Astrocyte (in vitro differentiated cells and primary cell): ENCODE results near the gene CPZ. TPM values are rescaled to one million over a fixed set of nuclear protein-coding genes. Genes with fewer than 3 reads are reported as not detected.

Source experiments
- DNase-seq: peaks from one replicate; pipeline ENCODE4 v3.0.0-alpha.2; 2010; ENCODE audit warnings: low read depth
- FAIRE-seq: peaks from 2 replicates; lab custom pipeline; 2011; peaks lifted over from hg19 to GRCh38; lab: Jason Lieb, UNC
- H2AFZ ChIP-seq: 2 replicates; pipeline ENCODE4 v1.6.0; 2012; ENCODE audit warnings: low read depth, low read length, inconsistent platforms
- H3K27ac ChIP-seq: 2 replicates; pipeline ENCODE4 v1.5.1; 2011; ENCODE audit warnings: low read depth, low read length, inconsistent platforms
- H3K27me3 ChIP-seq: 2 replicates; pipeline ENCODE4 v1.6.0; 2011; ENCODE audit warnings: low read length, inconsistent platforms; ENCODE audit not compliant: insufficient read depth
- H3K36me3 ChIP-seq: 2 replicates; pipeline ENCODE4 v1.5.1; 2011; ENCODE audit warnings: low read length, inconsistent platforms; ENCODE audit not compliant: insufficient read depth
- H3K4me1 ChIP-seq: 2 replicates; pipeline ENCODE4 v1.5.1; 2011; ENCODE audit warnings: low read length, inconsistent platforms; ENCODE audit not compliant: insufficient read depth
- H3K4me2 ChIP-seq: 2 replicates; pipeline ENCODE4 v1.6.0; 2012; ENCODE audit warnings: low read length, inconsistent platforms
- H3K4me3 ChIP-seq: 2 replicates; pipeline ENCODE4 v1.5.1; 2011; ENCODE audit warnings: low read depth, mild to moderate bottlenecking, low read length, inconsistent platforms; ENCODE audit not compliant: insufficient read depth
- H3K79me2 ChIP-seq: 2 replicates; pipeline ENCODE4 v1.6.0; 2012; ENCODE audit warnings: mild to moderate bottlenecking, low read length, inconsistent platforms; ENCODE audit not compliant: insufficient read depth
- H3K9ac ChIP-seq: 2 replicates; pipeline ENCODE4 v1.6.0; 2012; ENCODE audit warnings: mild to moderate bottlenecking, low read length, inconsistent platforms
- H3K9me3 ChIP-seq: 2 replicates; pipeline ENCODE4 v1.5.1; 2012; ENCODE audit warnings: low read depth, mild to moderate bottlenecking, low read length, inconsistent platforms; ENCODE audit not compliant: insufficient read depth
- H4K20me1 ChIP-seq: 2 replicates; pipeline ENCODE4 v1.6.0; 2012; ENCODE audit warnings: low read length, inconsistent platforms; ENCODE audit not compliant: insufficient read depth
- H3K27ac Mint-ChIP-seq: one replicate; pipeline ENCODE4 v1.8.0; 2021; ENCODE audit warnings: mild to moderate bottlenecking, mixed read lengths; ENCODE audit not compliant: unreplicated experiment
- H3K27me3 Mint-ChIP-seq: one replicate; pipeline ENCODE4 v1.8.0; 2021; ENCODE audit warnings: low read depth, mixed read lengths; ENCODE audit not compliant: unreplicated experiment
- H3K36me3 Mint-ChIP-seq: one replicate; pipeline ENCODE4 v1.8.0; 2021; ENCODE audit warnings: low read depth, mixed read lengths; ENCODE audit not compliant: unreplicated experiment
- H3K4me1 Mint-ChIP-seq: one replicate; pipeline ENCODE4 v1.8.0; 2021; ENCODE audit warnings: low read depth, mixed read lengths; ENCODE audit not compliant: unreplicated experiment
- H3K4me3 Mint-ChIP-seq: one replicate; pipeline ENCODE4 v1.8.0; 2021; ENCODE audit warnings: mild to moderate bottlenecking, moderate library complexity, mixed read lengths; ENCODE audit not compliant: unreplicated experiment
- H3K9me3 Mint-ChIP-seq: one replicate; pipeline ENCODE4 v1.8.0; 2021; ENCODE audit warnings: mild to moderate bottlenecking, mixed read lengths; ENCODE audit not compliant: unreplicated experiment
- EZH2 ChIP-seq: IDR thresholded peaks from 2 replicates; pipeline ENCODE4 v1.6.1; 2012; ENCODE audit warnings: mild to moderate bottlenecking, low read length, inconsistent platforms; ENCODE audit not compliant: insufficient read depth
- total RNA-seq: library from RNA; stranded (reverse); gene quantifications from 2 replicates; pipeline ENCODE4 v1.2.1, GENCODE V29; 2021
- TF ChIP-seq, protein P1 (sequence below): IDR thresholded peaks from 2 replicates; pipeline ENCODE4 v1.5.1; 2011; ENCODE audit warnings: low read depth, mild to moderate bottlenecking, inconsistent platforms, low read length, moderate library complexity; ENCODE audit not compliant: insufficient read depth

Gene CPZ
- total RNA-seq, 1 donor from 2014 or later = 6.3 TPM

DNA sequence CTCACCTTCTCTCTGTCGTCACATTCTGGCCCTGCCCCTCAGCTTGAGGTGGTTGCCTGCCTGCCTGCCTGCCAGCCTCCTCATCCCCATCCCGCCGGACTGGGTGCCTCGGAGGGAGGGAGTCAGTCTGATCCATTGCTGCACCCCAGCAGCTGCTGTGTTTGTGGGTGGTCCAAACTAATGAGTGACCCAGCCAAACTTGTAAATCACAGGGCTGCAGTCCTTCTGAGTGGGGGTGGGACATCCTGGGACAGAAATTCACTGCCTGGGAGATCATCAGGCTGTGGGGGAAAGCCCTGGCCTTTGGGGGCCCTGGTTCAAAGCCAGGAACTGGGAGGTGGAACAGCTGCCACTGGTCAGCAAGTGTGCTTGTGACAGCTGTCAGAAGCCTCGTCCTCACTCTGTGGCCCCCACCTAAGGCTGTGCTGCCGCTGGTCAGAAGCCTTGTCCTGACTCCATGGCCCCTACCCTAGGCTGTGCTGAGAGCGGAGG is 6.8 kb upstream of the CPZ start:
- Histone ChIP-seq H3K27me3 (peaks cover 43% of the 10 kb centered on the region), H4K20me1 (peaks cover 3% of the 10 kb centered on the region), H3K27ac (no peak overlapping the region), H2AFZ (no peak overlapping the region), H3K4me3 (no peak overlapping the region), H3K79me2 (no peaks in the 10 kb centered on the region), H3K36me3 (no peaks in the 10 kb centered on the region), H3K9ac (no peak overlapping the region), H3K4me2 (no peak overlapping the region), H3K9me3 (no peaks in the 10 kb centered on the region), H3K4me1 (peaks cover 3% of the 10 kb centered on the region)
- DNase-seq (no peak), FAIRE-seq (no peak)
- Mint-ChIP-seq H3K36me3 (no peaks in the 10 kb centered on the region), H3K27ac (no peak overlapping the region), H3K4me3 (no peak overlapping the region), H3K4me1 (no peaks in the 10 kb centered on the region), H3K27me3 (peaks cover 87% of the 10 kb centered on the region), H3K9me3 (no peaks in the 10 kb centered on the region)
- no peak for TF ChIP-seq EZH2
- TF ChIP-seq, protein P1, sequence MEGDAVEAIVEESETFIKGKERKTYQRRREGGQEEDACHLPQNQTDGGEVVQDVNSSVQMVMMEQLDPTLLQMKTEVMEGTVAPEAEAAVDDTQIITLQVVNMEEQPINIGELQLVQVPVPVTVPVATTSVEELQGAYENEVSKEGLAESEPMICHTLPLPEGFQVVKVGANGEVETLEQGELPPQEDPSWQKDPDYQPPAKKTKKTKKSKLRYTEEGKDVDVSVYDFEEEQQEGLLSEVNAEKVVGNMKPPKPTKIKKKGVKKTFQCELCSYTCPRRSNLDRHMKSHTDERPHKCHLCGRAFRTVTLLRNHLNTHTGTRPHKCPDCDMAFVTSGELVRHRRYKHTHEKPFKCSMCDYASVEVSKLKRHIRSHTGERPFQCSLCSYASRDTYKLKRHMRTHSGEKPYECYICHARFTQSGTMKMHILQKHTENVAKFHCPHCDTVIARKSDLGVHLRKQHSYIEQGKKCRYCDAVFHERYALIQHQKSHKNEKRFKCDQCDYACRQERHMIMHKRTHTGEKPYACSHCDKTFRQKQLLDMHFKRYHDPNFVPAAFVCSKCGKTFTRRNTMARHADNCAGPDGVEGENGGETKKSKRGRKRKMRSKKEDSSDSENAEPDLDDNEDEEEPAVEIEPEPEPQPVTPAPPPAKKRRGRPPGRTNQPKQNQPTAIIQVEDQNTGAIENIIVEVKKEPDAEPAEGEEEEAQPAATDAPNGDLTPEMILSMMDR = no peak

DNA sequence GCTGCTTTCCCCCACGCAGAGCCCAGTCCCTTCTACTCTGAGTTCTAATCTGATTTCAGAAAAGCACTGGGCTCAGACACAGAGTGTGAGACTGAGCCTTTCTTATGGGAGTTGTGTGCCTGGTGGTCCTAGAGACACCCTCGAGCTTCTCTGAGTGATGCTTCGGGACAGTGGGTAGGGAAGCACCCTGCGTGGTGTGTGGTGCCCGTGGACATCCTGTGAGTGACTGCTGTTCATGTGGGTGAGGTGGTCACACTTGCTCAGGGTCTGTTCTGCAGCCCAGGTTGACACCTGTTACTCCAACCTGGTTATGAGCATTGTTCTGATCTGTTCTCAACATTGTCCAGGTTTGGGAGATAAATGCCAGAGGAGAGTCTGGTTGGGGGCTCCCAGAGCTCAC is 6.3 kb upstream of the CPZ start:
- no peaks in the 10 kb centered on the region for H3K36me3 ChIP-seq
- DNase-seq (no peak), FAIRE-seq (no peak)
- H3K4me2 ChIP-seq = no peak overlapping the region
- TF ChIP-seq, protein P1 = no peak
- TF ChIP-seq EZH2 = no peak
- no peak overlapping the region for H3K27ac ChIP-seq
- no peaks in the 10 kb centered on the region for H3K9me3 ChIP-seq
- H4K20me1 ChIP-seq = peaks cover 3% of the 10 kb centered on the region
- H3K9ac ChIP-seq = no peak overlapping the region
- H3K79me2 ChIP-seq = no peaks in the 10 kb centered on the region
- peaks cover 45% of the 10 kb centered on the region for H3K27me3 ChIP-seq
- H2AFZ ChIP-seq = no peak overlapping the region
- no peak overlapping the region for H3K4me3 ChIP-seq
- H3K4me1 ChIP-seq = peaks cover 3% of the 10 kb centered on the region
- Mint-ChIP-seq H3K36me3 (no peaks in the 10 kb centered on the region), H3K4me1 (no peaks in the 10 kb centered on the region), H3K27me3 (peaks cover 90% of the 10 kb centered on the region), H3K4me3 (no peak overlapping the region), H3K27ac (no peak overlapping the region), H3K9me3 (no peaks in the 10 kb centered on the region)

DNA sequence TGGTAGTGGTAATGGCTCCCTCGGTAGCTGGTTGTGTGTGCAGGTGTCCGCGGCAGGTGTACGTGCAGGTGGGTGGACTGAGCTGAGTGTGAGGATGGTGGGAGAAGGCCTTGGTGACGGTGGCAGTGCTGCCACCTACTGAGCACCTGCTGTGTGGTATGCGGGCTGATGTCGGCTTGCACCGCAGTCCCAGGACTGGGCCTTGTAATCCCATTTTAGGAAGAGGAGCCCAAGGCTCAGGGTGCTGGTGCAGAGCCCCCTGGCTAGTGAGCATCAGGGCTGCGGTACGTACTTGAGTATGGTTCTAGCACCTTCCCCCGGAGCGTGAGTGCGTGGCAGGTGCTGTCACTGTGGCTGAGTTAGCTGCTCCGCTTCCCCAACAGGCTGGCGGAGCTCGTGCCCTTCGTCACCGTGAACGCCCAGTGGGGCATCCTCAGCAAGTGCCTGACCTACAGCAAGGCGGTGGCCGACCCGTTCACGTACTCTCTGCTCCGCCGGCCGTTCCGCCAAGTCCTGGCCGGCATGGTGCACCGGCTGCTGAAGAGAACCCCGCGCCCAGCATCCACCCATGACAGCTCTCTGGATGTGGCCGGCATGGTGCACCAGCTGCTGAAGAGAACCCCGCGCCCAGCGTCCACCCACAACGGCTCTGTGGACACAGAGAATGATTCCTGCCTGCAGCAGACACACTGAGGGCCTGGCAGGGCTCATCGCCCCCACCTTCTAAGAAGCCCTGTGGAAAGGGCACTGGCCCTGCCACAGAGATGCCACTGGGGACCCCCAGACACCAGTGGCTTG is 5.7 kb upstream of the CPZ start:
- no peak for FAIRE-seq
- no peak overlapping the region for H2AFZ ChIP-seq

More for the DNA sequence above, 5.7 kb upstream of the CPZ start:
- H3K9ac ChIP-seq = no peak overlapping the region
- no peaks in the 10 kb centered on the region for H3K9me3 Mint-ChIP-seq
- no peak overlapping the region for H3K27ac Mint-ChIP-seq
- peaks cover 3% of the 10 kb centered on the region for H3K4me1 ChIP-seq
- DNase-seq = no peak
- peaks cover 3% of the 10 kb centered on the region for H4K20me1 ChIP-seq
- no peaks in the 10 kb centered on the region for H3K9me3 ChIP-seq
- H3K4me1 Mint-ChIP-seq = no peaks in the 10 kb centered on the region
- no peaks in the 10 kb centered on the region for H3K36me3 ChIP-seq
- peaks cover 51% of the 10 kb centered on the region for H3K27me3 ChIP-seq
- H3K27ac ChIP-seq = no peak overlapping the region
- no peaks in the 10 kb centered on the region for H3K79me2 ChIP-seq
- H3K27me3 Mint-ChIP-seq = peaks cover 92% of the 10 kb centered on the region
- no peak overlapping the region for H3K4me3 ChIP-seq
- H3K36me3 Mint-ChIP-seq = no peaks in the 10 kb centered on the region
- TF ChIP-seq EZH2 = no peak
- TF ChIP-seq, protein P1 = no peak
- no peak overlapping the region for H3K4me3 Mint-ChIP-seq
- no peak overlapping the region for H3K4me2 ChIP-seq
